NCI-H187 (cell line): ENCODE data around the gene TMEM203.
A peak's percentile ranks its signal among the peaks of the same experiment; 100 is the strongest.
"Not testable (repeated sequence)": the region's sequence is repeated elsewhere in the genome, so short reads cannot be mapped to it uniquely, and the experiment has no call there.

Source experiments
- DNase-seq, 2 experiments: peaks; one replicate each; lab custom pipeline; 2025; lab: John Stamatoyannopoulos, UW

The TMEM203 gene

DNA sequence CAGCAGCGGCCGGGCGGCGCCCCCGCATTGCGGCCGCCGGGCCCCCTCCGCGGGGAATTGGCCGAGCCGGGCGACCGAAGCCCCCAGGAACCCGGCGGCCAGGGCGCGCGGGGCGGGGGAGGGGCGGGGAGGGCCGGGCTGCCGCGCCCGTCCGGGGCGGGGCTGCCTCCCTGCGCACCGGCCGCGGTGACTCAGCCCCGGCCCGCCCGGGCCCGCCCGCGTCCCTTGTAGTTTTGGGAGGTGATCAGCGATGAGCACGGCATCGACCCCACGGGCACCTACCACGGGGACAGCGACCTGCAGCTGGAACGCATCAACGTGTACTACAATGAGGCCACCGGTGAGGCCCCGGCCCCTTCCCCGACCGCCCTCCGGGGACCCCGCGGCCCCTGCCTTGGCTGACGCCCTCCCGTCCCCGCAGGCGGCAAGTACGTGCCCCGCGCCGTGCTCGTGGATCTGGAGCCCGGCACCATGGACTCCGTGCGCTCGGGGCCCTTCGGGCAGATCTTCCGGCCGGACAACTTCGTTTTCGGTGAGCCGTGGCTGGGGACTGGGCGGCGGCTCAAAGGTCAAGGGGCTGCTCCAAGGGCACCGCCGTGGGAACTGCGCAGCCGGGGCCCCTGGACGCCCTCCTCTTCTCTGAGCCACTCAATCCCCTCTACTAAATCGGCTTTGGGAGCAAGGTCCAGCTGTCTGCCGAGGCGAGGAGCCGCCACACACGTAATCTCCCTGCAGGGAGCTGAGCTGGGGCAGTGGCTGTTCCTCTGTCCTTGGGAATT, 36.2 kb upstream of the TMEM203 start:
- no peak for DNase-seq

DNA sequence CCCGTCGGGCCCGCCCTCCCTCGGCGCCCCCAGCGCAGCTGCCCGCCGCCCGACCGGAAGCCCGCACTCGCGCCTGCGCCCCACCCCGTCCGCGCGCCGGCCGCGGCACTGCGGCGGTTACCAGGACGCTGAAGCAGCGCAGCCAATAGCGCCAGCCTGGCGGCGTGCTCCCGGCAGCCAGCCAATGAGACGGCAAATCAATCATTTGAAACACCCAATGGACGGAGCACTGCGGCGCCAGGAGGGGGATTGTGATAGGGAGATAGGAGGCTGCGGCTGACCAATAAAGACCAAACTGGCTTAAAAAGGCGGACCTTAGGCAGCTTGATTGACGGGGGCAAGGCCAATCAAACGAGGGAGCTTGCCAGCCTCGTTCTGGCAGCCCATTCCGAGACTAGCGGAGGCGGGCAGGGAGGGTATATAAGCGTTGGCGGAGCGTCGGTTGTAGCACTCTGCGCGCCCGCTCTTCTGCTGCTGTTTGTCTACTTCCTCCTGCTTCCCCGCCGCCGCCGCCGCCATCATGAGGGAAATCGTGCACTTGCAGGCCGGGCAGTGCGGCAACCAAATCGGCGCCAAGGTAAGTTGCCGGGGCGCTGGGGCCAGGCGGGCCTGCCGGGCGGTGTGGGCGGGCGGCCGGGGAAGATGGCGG, 35.5 kb upstream of the TMEM203 start, which contains the start of gene TUBB4B:
TUBB4B (plus strand) TSS at position 447 of the 649 bp plus-strand sequence; CDS start at position 521, 74 bp downstream.
- DNase-seq = peak; percentile 95 to 97

DNA sequence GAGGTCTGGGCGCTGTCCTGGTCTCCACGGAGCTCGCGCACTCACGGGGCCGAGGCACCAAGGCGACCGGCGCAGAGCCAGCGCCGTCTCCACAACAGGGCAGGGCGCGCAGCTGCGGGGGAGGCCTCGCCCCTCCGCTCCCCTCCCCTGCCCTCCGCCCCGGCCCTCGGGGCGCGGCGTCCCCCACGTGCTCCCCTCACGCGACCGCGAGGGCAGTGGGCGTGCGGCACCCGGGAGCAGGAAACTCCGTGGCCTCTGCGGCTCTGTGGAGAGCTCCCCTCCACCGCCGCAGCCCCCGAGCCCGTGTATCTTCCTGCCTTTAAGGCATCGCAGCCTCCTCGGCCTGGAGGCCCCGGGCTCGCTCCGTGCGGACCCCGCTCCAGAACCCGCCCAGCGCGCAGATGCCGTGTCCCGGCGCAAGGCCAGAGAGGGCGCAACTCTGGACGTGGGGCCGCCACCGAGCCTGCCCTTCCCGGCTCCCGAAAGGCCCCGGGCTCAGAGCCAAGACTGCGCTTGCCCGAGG, 34.9 kb upstream of the TMEM203 start:
- no peak for DNase-seq

DNA sequence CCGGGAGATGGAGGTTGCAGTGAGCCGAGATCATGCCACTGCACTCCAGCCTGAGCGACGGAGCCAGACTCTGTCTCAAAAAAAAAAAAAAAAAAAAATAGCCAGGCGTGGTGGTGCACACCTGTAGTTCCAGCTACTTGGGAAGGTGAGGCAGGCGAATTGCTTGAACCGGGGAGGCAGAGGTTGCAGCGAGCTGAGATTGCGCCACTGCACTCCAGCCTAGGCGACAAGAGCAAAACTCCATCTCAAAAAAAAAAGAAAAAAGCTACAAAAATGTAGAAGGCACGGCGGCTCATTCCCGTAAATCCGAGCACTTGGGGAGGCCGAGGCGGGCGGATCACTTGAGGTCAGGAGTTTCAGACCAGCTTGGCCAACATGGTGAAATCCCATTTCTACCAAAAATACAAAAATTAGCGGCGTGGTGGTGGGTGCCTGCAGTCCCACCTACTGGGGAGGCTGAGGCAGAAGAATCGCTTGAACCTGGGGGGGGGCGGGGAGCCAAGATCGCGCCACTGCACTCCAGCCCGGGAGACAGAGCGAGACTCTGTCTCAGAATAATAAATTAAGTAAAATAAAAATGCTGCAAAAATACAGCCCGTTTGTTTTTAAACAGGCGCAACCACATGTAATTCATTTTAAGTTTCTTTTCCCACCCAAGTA, 34.2 kb upstream of the TMEM203 start:
- not testable (repeated sequence) for DNase-seq

DNA sequence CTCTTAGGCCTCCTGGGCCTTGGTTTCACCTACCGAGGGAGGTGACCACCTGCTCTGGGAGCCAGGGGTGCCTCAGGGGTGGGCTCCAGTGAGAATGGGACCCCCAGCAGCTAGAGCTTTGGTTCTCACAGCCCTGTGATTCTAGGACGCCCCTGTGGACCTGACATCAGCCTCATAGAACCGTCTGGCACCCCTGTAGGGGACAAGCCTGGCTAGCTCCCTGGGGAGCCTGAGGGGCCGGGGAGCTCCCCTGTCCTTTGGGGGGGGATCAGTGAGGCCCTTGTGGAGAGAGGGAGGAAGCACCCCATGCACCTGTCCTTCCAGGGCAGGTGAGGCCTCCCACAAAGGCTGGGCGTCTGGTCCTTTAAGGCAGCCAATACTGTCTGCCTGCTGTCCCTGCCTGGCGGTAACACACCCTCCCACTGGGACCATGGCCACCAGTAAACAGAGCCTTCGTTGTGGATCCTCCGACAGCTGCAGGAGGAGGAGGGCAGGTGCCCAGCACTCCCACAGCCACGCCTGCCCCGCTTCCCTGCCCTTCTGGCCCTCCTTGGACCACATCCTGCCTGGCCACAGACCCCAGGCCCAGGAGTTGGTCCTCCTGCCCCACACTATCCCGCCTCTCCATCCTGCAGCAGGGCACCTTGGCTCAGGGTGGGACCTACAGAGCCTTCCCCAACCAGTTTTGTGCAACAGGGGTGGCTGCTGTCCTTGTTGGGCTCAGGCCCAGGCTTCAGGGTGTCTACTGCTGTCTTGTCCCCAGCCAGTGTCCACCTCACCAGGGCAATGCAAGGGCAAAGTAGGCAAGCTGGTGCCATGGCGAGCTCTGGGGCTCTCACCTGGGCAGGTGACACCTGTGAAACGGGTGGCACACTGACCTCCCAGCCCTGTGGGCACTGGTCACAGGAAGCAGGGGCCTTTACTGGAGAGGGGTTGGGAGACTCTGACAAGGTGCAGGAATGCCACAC, 32.6 kb upstream of the TMEM203 start:
- no peak for DNase-seq

DNA sequence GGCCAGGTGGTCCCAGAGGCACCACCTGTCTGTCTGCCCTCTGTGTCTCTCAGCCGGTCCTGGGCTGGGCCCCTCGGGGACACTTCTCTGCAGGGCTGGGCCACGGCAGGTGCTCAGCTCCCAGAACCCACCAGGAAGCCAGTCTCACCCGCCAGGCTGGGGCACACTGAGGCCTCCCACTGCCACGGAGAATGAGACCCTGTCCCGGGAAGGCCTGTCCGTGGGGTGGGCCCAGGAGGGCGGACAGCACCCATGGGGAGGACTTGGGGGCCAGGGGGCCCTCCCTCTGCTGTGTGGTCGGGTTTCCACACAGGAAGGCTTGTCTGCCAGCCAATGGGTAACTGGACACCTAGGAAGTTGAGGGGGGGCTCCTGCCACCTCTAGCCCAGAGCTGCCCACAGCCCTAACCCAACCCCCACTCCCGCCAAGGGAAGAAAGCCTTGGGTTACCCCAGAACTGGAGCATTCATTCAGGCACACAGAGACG, 31.5 kb upstream of the TMEM203 start:
- DNase-seq = no peak

DNA sequence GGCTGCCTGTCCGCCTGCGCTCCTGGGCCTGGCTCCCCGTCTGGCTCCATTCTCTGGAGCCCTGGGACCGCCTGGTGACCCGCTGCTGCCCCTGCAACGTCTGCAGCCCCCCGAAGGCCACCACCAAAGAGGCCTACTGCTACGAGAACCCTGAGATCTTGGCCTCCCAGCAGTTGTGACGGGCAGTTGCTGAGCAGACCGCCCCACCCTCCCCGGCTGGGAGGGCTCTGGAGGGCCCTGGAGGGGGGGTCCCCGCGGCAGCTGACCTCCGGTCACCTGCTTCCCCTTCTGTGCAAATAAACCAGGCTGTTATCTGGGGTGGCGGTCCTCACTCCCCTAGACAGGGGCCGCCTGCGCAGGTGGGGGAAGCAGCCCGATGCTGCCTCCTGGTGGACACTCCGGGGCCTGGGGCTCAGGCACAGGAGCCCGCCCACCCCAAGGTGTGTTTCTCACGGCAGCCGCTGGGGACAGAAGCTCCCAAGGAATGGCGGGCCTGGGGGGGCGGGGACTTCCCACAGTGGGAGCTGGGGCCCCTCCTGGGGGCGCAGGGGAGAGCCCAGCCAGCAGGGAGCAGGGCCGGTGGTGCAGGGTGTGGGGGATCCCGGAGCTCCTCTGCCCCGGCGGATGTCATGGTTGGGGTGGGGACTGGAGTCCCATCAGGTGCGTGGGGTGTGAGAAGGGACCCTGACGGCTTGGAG, 30.9 kb upstream of the TMEM203 start:
- DNase-seq = peak; percentile 41 to 61

DNA sequence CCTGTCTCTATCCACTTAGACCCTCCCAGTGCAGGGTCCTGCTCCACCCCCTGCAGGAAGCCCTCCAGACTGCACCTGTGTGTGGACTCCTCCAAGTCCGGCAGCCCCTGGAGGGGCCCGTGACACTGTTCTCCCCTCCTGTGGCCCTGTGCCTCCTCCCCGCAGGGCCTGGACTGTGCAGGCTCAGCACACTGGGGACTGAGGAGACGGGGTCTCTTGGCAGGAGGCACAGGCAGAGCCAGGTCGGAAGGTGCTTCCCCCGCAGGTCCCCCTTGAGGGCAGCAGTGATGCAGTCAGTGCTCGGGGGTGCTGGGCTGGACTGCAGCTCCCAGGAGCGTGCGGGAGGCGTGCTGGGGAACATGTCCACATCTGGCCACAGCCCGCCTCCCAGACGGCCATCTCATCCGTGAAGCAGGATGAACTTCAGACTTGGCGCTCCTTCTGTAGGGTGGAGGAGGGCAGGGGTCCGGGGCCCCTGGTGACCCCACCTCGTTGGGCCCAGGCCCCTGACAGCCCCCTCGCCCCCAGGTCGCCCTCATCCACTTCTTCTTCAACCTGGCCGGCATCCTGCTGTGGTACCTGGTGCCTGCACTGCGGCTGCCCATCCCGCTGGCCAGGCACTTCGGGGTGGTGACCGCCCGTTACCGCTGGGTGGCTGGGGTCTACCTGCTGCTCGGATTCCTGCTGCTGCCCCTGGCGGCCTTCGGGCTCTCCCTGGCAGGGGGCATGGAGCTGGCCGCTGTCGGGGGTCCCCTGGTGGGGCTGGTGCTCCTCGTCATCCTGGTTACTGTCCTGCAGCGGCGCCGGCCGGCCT, 30.2 kb upstream of the TMEM203 start:
- DNase-seq = no peak

DNA sequence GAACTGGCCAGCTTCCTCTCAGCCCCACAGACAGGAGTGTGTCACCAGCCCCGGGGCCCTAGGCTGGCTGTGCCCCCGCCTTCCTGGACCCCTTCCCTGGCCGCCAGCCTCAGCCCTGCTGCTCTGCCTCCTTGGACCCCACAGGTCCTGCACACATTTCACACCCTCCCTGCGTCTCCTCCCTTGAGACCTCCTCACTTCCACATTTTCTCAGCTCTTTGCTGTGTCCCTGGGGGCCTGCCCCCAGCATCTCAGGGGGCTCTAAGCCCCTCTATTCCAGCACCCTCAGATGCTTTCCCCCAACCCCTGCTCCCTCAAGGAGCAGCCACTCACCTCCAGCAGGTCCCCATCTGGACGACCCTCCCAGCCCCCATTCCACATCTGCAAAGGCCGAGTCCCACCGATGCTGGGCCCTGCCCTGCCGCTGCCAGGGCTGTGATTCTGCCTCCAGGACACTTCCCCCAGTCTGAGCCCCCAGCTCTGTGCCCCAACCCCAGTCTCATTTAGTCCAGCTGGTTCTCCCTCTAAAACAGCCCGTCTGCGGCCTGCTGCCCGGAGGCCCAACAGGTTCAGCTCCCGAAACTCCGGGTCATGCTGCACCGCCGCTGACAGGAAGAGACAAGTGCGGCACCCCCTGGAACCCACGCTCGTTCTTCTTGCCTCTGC, 29.4 kb upstream of the TMEM203 start:
- no peak for DNase-seq

DNA sequence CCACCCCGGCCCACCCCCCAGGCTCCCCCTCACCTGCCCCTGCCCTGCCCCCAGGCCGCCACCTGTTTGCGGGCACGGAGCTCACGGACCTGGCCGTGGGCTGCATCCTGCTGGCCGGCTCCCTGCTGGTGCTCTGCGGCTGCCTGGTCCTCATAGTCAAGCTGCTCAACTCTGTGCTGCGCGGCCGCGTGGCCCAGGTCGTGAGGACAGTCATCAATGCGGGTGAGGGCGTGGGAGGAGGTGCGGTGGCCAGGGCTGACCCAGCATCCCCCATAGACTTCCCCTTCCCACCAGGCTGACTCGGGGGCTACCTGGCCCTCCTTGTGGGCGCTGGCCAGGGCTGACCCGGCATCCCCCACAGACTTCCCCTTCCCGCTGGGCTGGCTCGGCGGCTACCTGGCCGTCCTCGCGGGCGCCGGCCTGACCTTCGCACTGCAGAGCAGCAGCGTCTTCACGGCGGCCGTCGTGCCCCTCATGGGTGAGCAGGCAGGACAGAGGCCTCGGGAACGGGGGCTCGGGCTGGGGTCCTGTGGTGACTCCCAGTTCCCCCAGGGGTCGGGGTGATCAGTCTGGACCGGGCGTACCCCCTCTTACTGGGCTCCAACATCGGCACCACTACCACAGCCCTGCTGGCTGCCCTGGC, 28.7 kb upstream of the TMEM203 start:
- no peak for DNase-seq

DNA sequence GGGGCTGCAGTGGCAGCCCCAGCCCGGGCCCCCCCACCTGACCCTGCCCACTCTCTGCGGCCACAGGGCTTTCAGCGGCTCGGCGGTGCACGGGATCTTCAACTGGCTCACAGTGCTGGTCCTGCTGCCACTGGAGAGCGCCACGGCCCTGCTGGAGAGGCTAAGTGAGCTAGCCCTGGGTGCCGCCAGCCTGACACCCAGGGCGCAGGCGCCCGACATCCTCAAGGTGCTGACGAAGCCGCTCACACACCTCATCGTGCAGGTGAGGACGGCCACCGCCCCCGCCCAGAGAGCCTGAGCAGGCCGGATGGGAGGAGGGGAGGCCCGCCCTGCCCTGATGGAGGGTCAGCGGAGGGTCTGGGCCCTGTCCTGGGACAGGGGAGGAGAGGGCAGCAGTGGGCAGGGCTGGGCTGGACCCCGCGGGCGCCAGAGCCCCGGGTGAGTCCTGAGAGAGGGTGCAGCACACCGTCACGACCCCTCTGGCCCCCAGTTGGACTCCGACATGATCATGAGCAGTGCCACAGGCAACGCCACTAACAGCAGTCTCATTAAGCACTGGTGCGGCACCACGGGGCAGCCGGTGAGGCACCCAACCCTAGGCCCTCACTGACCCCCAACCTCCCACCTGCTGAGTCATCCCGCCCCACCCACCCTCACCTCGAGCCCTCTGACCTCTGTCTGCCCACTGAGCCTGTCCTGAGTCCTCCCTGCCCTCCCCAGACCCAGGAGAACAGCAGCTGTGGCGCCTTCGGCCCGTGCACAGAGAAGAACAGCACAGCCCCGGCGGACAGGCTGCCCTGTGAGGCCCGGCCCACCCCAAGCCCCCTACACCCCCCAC, 27.9 kb upstream of the TMEM203 start:
- DNase-seq = no peak

DNA sequence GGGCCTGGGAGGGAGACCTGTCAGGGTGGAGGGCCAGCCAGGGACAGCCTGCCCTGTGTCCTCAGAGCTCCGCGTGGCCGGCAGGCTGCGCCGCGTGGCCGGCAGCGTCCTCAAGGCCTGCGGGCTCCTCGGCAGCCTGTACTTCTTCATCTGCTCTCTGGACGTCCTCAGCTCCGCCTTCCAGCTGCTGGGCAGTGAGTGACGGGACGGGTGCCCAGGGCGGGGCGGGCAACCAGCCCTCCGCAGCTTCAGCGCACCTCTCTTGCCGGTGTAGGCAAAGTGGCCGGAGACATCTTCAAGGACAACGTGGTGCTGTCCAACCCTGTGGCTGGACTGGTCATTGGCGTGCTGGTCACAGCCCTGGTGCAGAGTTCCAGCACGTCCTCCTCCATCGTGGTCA, 27.1 kb upstream of the TMEM203 start:
- no peak for DNase-seq

DNA sequence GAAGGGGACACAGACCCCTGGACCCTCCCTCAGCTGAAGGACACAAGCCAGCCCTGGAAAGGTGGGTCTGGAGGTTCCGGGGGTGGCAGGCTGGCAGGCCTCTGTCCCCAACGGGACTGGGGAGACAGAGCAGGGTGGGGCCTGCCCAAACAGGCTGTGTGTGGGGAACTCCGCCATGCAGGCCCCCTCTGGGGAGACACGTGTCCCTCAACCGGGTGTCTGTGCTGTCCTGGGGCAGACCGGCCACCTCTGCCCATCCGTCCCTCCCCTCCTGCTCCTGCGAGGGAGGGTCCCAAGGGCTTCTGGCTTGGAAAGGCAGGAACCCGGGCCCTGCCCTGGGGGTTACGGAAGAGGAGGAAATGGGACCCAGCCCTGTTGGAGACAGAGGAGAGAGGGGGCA, 26.7 kb upstream of the TMEM203 start:
- DNase-seq = no peak

DNA sequence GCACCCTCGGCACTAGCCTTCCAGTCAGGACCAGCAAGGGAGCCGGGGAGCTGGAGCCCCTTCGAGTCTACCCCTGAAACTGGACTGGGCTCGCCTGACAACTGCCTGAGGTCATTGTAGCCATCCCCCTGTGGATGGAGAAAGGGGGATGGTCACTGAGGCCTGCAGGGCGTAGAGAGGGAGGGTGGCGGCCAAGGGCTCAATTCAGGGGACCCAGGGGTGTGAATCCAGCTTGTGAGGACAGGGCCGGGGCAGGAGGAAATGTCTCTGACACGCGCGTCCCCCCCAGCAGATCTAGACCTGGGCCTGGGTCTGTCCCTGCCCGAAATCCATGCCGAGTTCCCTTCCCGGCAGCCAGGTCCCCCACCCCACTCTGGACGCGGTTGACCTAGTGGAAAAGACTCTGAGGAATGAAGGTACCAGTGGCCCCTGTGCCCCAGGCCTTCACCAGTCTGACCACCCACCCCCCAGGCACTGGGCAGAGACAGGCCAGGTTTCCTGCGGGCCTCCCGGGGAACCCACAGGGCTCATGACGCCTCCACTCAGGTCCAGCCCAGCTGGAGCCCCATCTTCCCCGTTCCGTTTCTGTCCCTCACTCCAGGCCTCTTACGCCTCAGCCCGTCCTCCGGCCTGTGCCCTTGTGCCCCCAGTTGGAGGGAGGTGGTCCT, 26.1 kb upstream of the TMEM203 start:
- no peak for DNase-seq

DNA sequence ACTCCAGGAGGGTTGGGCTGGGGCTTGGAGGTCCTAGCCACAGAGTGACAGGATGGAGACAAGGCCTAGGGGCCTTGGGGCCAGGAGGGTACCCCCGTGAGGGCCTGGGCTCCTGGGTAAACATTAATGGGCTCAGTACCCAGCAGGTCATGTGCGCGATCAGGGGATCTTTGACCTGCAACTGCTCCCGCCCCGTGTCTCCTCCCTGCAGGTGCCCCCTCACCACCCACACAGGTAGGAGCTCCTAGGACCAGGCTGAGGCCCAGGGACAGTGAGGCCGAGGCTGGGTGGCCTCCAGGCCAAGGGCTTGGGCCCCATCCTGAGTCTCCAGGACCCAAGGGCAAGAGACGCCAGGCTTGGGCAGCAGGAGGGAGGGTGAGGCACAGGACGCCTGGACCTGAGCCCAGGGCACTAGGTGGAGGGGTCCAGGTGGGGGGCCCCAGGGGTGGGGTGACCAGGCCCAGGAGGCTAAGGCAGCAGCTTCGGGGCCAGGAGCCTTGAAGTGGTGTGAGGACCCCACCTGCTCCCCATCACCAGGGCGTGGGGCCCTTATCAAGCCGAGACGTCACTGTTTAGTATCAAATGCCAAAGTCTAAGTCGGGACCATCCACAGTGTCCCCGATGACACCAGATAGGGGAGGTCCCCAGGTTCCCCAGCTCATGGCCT, 25.4 kb upstream of the TMEM203 start, which contains the start of gene SLC34A3:
SLC34A3 (plus strand) TSS at position 197 of the 667 bp plus-strand sequence. CDS start 802 bp downstream, outside the sequence.
- no peak for DNase-seq

DNA sequence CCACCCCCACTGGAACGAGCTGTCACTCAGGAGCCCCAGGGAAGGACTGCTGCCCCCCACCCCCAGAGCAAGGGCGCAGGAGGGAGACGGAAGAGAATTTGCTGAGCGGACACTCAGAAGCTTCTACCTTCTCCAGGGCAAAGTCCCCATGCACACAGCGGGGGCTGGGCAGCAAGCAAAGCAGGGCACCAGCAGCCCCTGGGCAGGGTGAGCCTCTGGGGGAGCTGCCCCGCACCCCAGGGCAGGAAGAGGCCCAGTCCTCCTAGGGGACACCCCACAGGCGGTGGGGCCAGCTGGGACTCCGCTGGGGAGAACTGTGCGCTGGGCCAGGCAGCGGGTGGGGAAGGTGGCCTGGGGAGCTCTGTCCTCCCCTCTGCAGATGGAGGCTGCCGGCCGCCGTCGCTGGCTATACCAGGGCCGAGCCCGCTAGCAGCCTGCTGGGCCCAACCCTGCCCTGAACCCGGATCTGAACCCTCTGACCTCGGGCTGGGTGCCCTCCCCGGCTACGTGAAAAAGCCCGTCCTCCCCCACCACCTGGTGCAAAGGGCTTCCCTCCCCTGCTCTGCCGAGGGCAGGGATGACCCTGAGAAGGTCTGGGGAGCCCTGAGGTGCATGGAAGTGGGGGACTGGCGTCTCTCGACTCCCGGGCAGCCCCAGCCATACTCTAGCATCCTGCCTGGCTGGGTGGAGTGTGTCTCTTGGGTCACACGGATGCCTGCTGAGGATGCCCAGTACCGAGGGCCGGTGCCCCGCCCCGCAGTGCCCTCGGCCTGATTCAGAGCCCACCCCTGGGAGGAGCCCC, 24.7 kb upstream of the TMEM203 start:
- no peak for DNase-seq
